Neuronal stem cell (in vitro differentiated cells): ENCODE data around the gene CAMK1D.
A peak's percentile ranks its signal among the peaks of the same experiment; 100 is the strongest.

ENCODE experiments used
- DNase-seq: peaks from one replicate; pipeline ENCODE4 v3.0.0-alpha.2; 2013; ENCODE audit warnings: low spot score
- H2AFZ ChIP-seq: one replicate; pipeline ENCODE4 v1.6.1; 2013; ENCODE audit warnings: mild to moderate bottlenecking, low read length, inconsistent platforms
- H2AK5ac ChIP-seq: 2 replicates; pipeline ENCODE4 v1.6.1; 2013; ENCODE audit warnings: low read depth, mild to moderate bottlenecking, inconsistent platforms, low read length, moderate library complexity, mixed read lengths
- H2BK120ac ChIP-seq: 2 replicates; pipeline ENCODE4 v1.6.1; 2013; ENCODE audit warnings: low read depth, mild to moderate bottlenecking, inconsistent platforms, low read length, moderate library complexity, mixed read lengths
- H2BK12ac ChIP-seq: one replicate; pipeline ENCODE4 v1.6.1; 2013; ENCODE audit warnings: low read length, inconsistent platforms
- H2BK15ac ChIP-seq: 2 replicates; pipeline ENCODE4 v1.6.1; 2013; ENCODE audit warnings: mild to moderate bottlenecking, low read length, inconsistent platforms, mixed read lengths
- H2BK5ac ChIP-seq: one replicate; pipeline ENCODE4 v1.6.1; 2013; ENCODE audit warnings: inconsistent platforms, mild to moderate bottlenecking, low read length, moderate library complexity
- H3K14ac ChIP-seq: one replicate; pipeline ENCODE4 v1.6.1; 2013; ENCODE audit warnings: low read length, inconsistent platforms
- H3K18ac ChIP-seq: 2 replicates; pipeline ENCODE4 v1.6.1; 2013; ENCODE audit warnings: low read length, inconsistent platforms
- H3K23ac ChIP-seq: 2 replicates; pipeline ENCODE4 v1.6.1; 2013; ENCODE audit warnings: low read depth, mild to moderate bottlenecking, mixed read lengths, low read length, inconsistent platforms; ENCODE audit not compliant: poor library complexity
- H3K27ac ChIP-seq: replicated peaks from 3 replicates; pipeline ENCODE4 v1.5.1; 2013; ENCODE audit warnings: low read length, inconsistent platforms
- H3K27me3 ChIP-seq, 3 experiments: 2 replicates each; pipeline ENCODE4 v1.6.1; 2013; ENCODE audit warnings: low read length in 3 of 3, mild to moderate bottlenecking in 2 of 3, inconsistent platforms in 1 of 3, low read depth in 1 of 3, mixed read lengths in 1 of 3, moderate library complexity in 1 of 3; ENCODE audit not compliant: control insufficient read depth in 3 of 3, insufficient read depth in 3 of 3
- H3K36me3 ChIP-seq, 2 donors: replicated peaks in 1 of 2; 2 replicates each; pipeline ENCODE4 v1.6.1; 2013; ENCODE audit warnings: low read length in 2 of 2; ENCODE audit not compliant: control insufficient read depth in 2 of 2, insufficient read depth in 2 of 2
- H3K4ac ChIP-seq: 2 replicates; pipeline ENCODE4 v1.6.1; 2013; ENCODE audit warnings: inconsistent platforms, mild to moderate bottlenecking, low read length, moderate library complexity
- H3K4me1 ChIP-seq, 2 donors: 1 replicate in 1 of 2; 2 replicates in 1 of 2; pipeline ENCODE4 v1.6.1; 2013; ENCODE audit warnings: low read length in 2 of 2, low read depth in 1 of 2; ENCODE audit not compliant: control insufficient read depth in 2 of 2, insufficient read depth in 1 of 2
- H3K4me2 ChIP-seq: one replicate; pipeline ENCODE4 v1.6.1; 2013; ENCODE audit warnings: mild to moderate bottlenecking, low read length, inconsistent platforms; ENCODE audit not compliant: insufficient read depth, poor library complexity, severe bottlenecking
- H3K4me3 ChIP-seq, 2 donors: 2 replicates each; pipeline ENCODE4 v1.5.1; 2013; ENCODE audit warnings: low read length in 2 of 2, mild to moderate bottlenecking in 2 of 2, inconsistent platforms in 1 of 2, moderate library complexity in 1 of 2
- H3K79me1 ChIP-seq: one replicate; pipeline ENCODE4 v1.6.1; 2013; ENCODE audit warnings: low read depth, mild to moderate bottlenecking, inconsistent platforms, low read length, moderate library complexity
- H3K9ac ChIP-seq: one replicate; pipeline ENCODE4 v1.6.1; 2013; ENCODE audit warnings: mild to moderate bottlenecking, low read depth, low read length, inconsistent platforms; ENCODE audit not compliant: poor library complexity
- H3K9me3 ChIP-seq, 2 donors: replicated peaks in 1 of 2; 2 replicates each; pipeline versions ENCODE3 to v1.6.1; 2013; ENCODE audit warnings: low read length in 2 of 2, mild to moderate bottlenecking in 2 of 2, inconsistent platforms in 1 of 2, low read depth in 1 of 2, mixed read lengths in 1 of 2, moderate library complexity in 1 of 2; ENCODE audit not compliant: control insufficient read depth in 2 of 2, insufficient read depth in 1 of 2
- H4K8ac ChIP-seq: one replicate; pipeline ENCODE4 v1.6.1; 2013; ENCODE audit warnings: low read depth, mild to moderate bottlenecking, inconsistent platforms, low read length, moderate library complexity
- H4K91ac ChIP-seq: one replicate; pipeline ENCODE4 v1.6.1; 2013; ENCODE audit warnings: low read length, low read depth, mild to moderate bottlenecking, inconsistent platforms; ENCODE audit not compliant: poor library complexity
- WGBS, 2 donors: extraction: QIAGEN DNeasy Blood & Tissue Kit; methylation state at CpG; one replicate each; pipeline ENCODE4 v1.1.7; 2013; ENCODE audit warnings: missing lambda C conversion rate in 2 of 2, mixed read lengths in 1 of 2; ENCODE audit not compliant: insufficient read length in 2 of 2, insufficient replicate concordance in 1 of 2; ENCODE audit errors: extremely low coverage in 2 of 2; 5-methylcytosine and 5-hydroxymethylcytosine counted together

CAMK1D gene

DNA sequence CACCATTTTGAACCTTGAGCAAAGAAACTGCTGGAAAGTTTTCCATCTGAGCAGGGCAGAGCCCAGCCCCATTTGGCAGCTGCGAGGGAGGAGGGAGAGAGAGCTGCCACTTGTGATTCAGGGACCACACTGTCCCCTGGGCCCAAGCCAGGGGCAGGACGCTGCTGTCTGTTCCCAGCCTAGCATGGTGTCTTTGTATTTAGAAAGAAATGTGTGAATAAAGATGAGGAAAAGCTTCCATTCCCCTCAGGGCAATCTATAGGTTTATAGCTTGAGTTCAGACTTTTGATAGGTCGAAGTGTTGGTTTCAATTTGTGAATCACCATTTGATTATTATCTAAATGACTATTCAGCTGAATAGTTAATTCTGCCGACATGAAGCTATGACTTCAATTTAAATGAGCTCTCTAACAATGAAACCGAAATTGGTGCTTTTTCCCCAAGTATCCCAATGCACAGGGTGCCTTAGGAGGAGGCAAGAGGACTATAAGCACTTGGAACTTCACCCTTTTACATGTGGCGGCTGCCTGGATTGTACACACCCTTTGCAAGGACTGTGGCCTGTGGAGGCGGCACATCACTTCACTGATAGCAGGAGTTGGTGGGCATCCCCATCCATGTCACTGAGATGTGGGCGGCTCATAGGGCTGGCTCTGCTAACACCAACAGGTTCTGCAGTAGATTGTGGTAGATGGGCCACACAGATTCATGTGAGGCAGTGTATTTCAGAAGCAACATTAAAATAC, 428.7 kb downstream of the CAMK1D start:
- no peak overlapping the region for H4K91ac ChIP-seq
- no peak overlapping the region for H2BK120ac ChIP-seq
- H3K27ac ChIP-seq, result no peak overlapping the region
- H3K18ac ChIP-seq, result peak overlapping the region; percentile 29
- no peak overlapping the region for H3K4me3 ChIP-seq
- no peak for DNase-seq
- H3K9me3 ChIP-seq, result no peaks in the 10 kb centered on the region
- H3K36me3 ChIP-seq, result no peaks in the 10 kb centered on the region
- no peak overlapping the region for H3K14ac ChIP-seq
- no peak overlapping the region for H4K8ac ChIP-seq
- no peak overlapping the region for H3K23ac ChIP-seq
- no peaks in the 10 kb centered on the region for H3K27me3 ChIP-seq
- no peak overlapping the region for H2BK12ac ChIP-seq
- H3K4me1 ChIP-seq, result peaks cover 7 to 12% of the 10 kb centered on the region in 2 donors
- H3K4ac ChIP-seq, result no peak overlapping the region
- H2BK15ac ChIP-seq, result no peak overlapping the region
- no peak overlapping the region for H3K4me2 ChIP-seq
- WGBS, 2 donors, result no CpG with 5 or more reads among the region's 8 CpGs
- H3K9ac ChIP-seq, result no peak overlapping the region
- no peak overlapping the region for H2AK5ac ChIP-seq
- H2BK5ac ChIP-seq, result no peak overlapping the region
- H2AFZ ChIP-seq, result no peak overlapping the region
- no peaks in the 10 kb centered on the region for H3K79me1 ChIP-seq

DNA sequence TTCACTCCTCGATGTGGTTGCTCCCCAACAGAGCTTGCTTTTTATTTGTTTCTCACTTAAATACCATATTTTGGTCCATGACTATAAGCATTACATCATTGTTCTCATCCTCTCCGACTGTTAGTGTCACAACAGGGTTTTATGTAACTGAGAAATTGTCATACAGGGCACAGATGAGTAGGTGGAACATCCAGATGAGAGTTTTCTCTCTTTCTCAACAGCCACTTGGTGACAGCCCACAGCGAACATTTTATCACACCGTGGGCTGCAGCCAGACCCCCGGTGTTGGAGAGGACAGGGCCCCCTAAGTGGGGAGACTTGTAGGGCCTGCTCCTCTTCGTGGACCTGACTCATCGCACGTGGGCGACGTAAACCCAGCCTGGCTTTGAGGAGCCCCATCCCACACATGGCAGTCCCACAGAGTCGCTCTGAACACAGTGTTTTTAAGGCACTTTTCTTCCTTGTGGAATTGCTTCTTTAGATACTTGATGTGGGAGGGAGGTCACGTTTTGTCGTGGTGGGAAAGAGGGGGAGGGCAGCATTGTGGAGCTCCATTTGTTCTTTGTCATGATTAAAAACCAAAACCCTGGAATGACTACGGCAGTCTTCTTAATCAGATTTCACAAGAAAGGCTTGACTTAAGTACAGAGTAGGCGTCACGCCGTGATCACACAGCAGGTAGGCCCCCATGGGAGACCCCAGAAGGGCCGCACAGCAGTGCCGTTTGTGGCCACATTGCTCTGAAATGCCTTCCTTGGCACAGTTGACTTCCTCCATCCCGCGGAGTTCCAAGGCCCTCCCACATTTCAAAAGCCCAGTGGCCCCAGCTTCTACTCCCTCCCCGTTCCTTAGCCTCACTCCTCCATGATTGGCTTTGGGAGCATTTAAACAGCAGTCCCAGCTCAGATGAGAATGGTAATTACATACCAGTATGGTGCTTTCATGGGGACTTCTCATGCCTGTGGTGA, 431.6 kb downstream of the CAMK1D start:
- peaks cover 6 to 11% of the 10 kb centered on the region in 2 donors for H3K4me1 ChIP-seq
- H3K14ac ChIP-seq, result no peak overlapping the region
- no peaks in the 10 kb centered on the region for H3K9me3 ChIP-seq
- no peak overlapping the region for H3K9ac ChIP-seq
- no peak overlapping the region for H3K18ac ChIP-seq
- no CpG with 5 or more reads among the region's 22 CpGs for WGBS, 2 donors
- no peaks in the 10 kb centered on the region for H3K27me3 ChIP-seq
- H3K4me2 ChIP-seq, result no peak overlapping the region
- H2BK120ac ChIP-seq, result no peak overlapping the region
- no peaks in the 10 kb centered on the region for H3K36me3 ChIP-seq
- no peak overlapping the region for H2BK15ac ChIP-seq
- no peak overlapping the region for H2BK12ac ChIP-seq
- no peak overlapping the region for H2BK5ac ChIP-seq
- H3K4ac ChIP-seq, result no peak overlapping the region
- DNase-seq, result no peak
- no peak overlapping the region for H2AK5ac ChIP-seq
- no peak overlapping the region for H3K23ac ChIP-seq
- H4K91ac ChIP-seq, result no peak overlapping the region
- H4K8ac ChIP-seq, result no peak overlapping the region
- H3K4me3 ChIP-seq, result peak overlapping the region in 1 of 2 donors; percentile 2
- no peak overlapping the region for H2AFZ ChIP-seq
- no peaks in the 10 kb centered on the region for H3K79me1 ChIP-seq
- H3K27ac ChIP-seq, result no peak overlapping the region

DNA sequence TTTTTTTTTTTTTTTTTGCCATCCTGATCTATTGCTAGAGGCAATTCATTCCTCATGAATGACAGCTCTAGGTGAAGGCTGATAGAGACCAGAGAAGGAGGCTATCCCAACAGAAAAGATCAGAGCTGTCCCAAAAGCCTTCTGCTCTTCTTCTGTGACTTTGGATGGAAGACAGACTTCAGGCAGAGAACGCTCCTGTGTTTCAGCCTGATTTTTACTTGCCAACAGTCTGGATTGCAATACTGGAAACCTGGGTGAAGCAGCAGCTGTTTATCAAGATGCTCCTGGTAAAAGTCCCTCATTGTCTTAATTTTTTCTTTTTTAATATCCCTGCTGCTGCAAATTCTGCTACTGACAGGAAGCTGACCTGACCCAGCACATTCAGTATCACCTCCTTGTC, 432.6 kb downstream of the CAMK1D start:
- no peak for DNase-seq
- Histone ChIP-seq H3K9me3 (no peaks in the 10 kb centered on the region), H2AFZ (no peak overlapping the region), H3K4me2 (no peak overlapping the region), H2BK15ac (no peak overlapping the region), H3K23ac (no peak overlapping the region), H3K4ac (no peak overlapping the region), H2BK12ac (no peak overlapping the region), H4K91ac (no peak overlapping the region), H3K27ac (no peak overlapping the region), H2AK5ac (no peak overlapping the region), H2BK5ac (no peak overlapping the region), H3K18ac (no peak overlapping the region), H4K8ac (no peak overlapping the region), H3K27me3 (no peaks in the 10 kb centered on the region), H3K9ac (no peak overlapping the region), H3K4me3 (no peak overlapping the region), H3K14ac (no peak overlapping the region), H3K79me1 (no peaks in the 10 kb centered on the region), H3K4me1 (peaks cover 6 to 11% of the 10 kb centered on the region in 2 donors), H2BK120ac (no peak overlapping the region), H3K36me3 (no peaks in the 10 kb centered on the region)
- WGBS, 2 donors, result no CpG with 5 or more reads among the region's 1 CpG

DNA sequence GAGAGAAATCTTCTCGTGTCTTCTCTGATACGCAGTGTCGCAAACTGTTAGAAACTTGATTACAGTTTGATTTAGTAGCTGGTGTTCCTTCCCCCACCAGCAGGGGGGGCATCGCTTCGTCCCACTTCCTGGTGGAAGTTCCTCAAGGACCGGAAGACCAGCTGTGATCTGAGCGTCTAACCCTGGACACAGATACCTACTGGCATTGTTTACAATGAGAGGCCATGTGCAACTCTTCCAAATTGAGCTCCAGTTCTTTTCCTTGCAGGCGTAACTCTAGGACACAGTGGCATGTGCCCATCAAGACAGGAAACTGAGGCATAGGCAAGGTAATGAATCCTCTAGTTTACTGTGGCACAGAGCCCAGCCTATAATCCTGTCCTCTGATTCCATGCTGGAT, 433.2 kb downstream of the CAMK1D start:
- no peak overlapping the region for H4K8ac ChIP-seq
- H3K14ac ChIP-seq, result no peak overlapping the region
- H3K9me3 ChIP-seq, result no peaks in the 10 kb centered on the region
- no peak overlapping the region for H3K4me3 ChIP-seq
- H3K9ac ChIP-seq, result no peak overlapping the region
- no peak overlapping the region for H2AK5ac ChIP-seq
- no peak overlapping the region for H3K4ac ChIP-seq
- peaks cover 6 to 11% of the 10 kb centered on the region in 2 donors for H3K4me1 ChIP-seq
- H3K4me2 ChIP-seq, result no peak overlapping the region
- DNase-seq, result peak; percentile 27
- no peak overlapping the region for H2BK15ac ChIP-seq
- H4K91ac ChIP-seq, result no peak overlapping the region
- no peak overlapping the region for H3K23ac ChIP-seq
- H3K79me1 ChIP-seq, result no peaks in the 10 kb centered on the region
- no peak overlapping the region for H3K27ac ChIP-seq
- H2BK120ac ChIP-seq, result no peak overlapping the region
- no CpG with 5 or more reads among the region's 8 CpGs for WGBS, 2 donors
- H2BK5ac ChIP-seq, result no peak overlapping the region
- H2AFZ ChIP-seq, result no peak overlapping the region
- H2BK12ac ChIP-seq, result no peak overlapping the region
- no peaks in the 10 kb centered on the region for H3K27me3 ChIP-seq
- no peak overlapping the region for H3K18ac ChIP-seq
- H3K36me3 ChIP-seq, result no peaks in the 10 kb centered on the region
